ENCODE data around the gene ADRA2A.

Gene ADRA2A

DNA sequence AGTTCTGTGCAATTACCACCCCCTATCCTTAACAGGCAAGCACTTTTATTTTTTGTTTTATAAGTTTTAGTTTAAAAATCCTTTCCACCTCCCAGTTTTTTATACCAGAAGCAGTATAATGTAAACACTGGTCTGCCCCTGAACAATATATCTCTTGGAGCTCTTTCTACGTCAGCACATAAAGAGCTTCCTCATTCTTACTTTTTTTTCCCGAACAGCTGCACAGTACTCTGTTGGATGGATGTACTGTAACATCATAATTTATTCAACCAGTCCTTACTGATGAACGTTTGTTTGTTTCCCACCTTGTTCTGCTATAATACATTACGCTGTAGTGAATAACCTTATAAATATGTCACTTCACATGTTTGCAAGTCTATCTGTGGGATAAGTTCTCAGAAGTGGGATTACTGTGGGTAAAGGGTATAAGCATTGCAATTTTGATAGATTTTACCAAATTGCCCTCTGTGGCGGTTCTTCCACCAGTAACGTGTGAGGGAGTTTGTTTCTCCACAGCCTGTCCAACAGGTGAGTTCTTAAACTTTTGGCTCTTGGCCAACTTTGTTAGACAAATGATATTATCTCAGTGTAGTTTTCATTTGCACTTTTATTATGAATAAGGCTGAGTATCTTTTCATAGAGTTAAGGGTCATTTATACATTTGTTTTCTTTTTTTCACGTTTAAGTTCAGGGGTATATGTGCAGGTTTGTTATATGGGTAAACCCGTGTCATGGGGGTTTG lies 32.8 kb downstream of the ADRA2A start:
- in situ Hi-C loops (cut with HindIII; ENCODE audit: low sequenced_read_pairs): no loop called here

- in situ Hi-C loops (cut with HindIII; ENCODE audit: low sequenced_read_pairs): no loop called here
Observed at GRCh38 chr10:111110771-111111170, 33.9 kb downstream of the ADRA2A start.

- in situ Hi-C loops (cut with HindIII; ENCODE audit: low sequenced_read_pairs): no loop called here
Observed at GRCh38 chr10:111112333-111112732, 35.5 kb downstream of the ADRA2A start.

- in situ Hi-C loops (cut with HindIII; ENCODE audit: low sequenced_read_pairs): no loop called here
Observed at GRCh38 chr10:111113238-111113960, 36.6 kb downstream of the ADRA2A start.

GRCh38 chr10:111113961-111114757 lies 37.3 kb downstream of the ADRA2A start:
- in situ Hi-C loops (cut with HindIII; ENCODE audit: low sequenced_read_pairs): no loop called here

- in situ Hi-C loops (cut with HindIII; ENCODE audit: low sequenced_read_pairs): no loop called here
Observed at GRCh38 chr10:111114758-111115500, 38.1 kb downstream of the ADRA2A start.

DNA sequence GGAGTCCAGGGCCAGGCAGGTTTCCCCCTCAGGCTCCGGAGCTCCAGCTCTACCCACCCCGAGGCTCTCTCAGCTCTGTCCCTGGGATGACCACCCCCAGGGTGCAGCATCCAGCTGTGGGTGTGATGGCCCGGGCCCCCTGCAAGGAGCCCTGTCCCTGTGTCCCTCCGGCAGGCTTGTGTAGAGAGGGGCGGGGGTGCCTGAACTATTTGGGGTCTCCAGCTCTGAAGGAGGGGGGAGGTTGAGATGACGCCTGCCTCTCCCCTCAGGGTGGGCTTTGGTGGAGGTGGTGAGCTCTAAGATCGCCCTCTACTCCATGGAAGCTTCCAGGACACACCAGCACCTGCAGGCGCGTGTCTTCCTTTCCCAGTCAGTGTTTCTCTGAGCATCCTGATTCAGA lies 39.4 kb downstream of the ADRA2A start:
- in situ Hi-C loops (cut with HindIII; ENCODE audit: low sequenced_read_pairs): no loop called here

DNA sequence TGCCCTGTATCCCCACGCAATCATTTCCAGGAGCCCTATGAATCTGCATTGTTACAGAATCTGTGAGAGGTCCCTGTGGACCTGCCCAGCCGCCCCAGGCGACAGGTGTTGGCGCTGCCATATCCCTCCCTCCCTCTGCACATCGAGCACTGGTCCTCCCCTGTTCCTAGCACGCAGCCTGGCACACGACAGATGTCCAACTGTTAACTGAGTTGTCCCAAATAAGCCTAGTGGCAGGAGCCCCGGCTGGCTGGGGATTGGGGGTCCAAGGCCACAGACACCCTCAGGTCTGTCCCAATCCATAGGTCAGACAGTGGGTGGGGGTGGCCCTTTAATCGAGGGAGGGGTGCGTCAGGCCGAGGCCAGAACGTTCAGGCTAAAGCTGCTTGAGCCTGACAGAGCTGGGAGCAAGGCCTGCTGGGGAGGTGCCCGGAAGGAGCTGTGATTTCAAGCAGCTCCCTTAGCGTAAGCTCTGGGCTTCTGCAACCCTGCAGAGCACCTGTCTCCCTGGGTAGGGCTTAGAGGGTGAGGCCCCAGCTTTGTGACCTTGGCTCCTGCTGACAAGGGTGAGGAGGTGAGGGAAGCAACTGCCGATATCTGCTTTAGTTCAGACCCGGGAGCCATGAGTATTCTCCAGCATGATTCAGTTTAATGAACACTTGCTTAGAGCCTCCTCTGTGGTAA lies 40.1 kb downstream of the ADRA2A start:
- in situ Hi-C loops (cut with HindIII; ENCODE audit: low sequenced_read_pairs): no loop called here

DNA sequence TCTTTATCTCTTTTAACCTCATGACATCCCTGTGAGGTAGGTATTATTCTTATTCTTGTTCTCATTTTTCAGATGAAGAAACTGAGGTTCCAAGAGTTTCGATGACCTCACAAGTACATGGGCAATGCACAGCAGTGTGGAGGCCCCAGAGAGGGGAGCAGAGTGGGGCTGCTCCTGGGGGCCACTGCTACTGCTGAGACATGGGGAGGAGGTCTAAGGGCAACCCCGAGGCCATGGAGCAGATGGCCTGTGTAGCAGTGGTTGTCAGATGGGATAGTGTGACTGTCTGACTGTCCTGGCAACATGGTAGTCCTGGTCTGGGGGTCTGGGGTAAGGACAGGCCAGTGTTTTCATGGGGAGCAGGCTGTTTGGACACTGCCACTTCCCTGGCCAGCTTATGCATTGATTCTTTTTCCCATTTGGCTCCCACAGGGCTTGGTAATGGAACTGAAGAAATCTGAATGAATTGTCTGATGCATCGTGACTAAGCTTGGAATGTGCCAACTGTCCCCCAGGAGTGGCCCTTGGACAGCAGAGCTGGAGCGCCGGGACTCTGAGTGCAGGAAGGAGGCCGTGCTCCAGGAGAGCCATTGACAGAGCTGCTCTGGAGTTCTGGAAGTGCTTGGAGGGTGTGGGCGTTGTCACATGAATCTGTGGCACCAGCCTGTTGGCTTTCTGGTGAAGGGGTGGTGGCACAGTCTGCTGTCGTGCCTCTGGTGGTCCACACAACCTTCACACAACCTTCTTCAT lies 40.9 kb downstream of the ADRA2A start:
- in situ Hi-C loops (cut with HindIII; ENCODE audit: low sequenced_read_pairs): no loop called here

GRCh38 chr10:111118758-111119157 lies 41.9 kb downstream of the ADRA2A start:
- in situ Hi-C loops (cut with HindIII; ENCODE audit: low sequenced_read_pairs): no loop called here

DNA sequence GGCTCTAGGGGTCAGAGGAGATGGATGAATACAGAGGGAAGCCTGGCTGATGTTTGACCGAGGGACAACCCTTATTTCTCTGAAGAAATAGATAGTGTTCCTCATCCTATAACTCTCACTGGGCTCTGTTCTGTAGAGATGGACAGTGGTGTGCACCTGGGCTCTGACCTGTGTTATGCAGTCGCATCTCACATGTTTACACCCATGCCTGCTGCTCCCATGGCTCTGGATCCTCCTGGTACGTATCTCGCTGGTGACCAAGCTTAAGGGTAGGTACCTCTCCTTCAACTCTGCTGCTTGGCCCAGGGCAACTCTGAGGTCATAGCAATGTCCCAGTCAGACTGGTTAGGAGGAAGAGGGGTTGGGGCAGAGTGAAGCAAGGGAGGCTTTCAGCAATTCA lies 42.8 kb downstream of the ADRA2A start:
- in situ Hi-C loops (cut with HindIII; ENCODE audit: low sequenced_read_pairs): no loop called here

GRCh38 chr10:111122127-111122526 lies 45.3 kb downstream of the ADRA2A start:
- in situ Hi-C loops (cut with HindIII; ENCODE audit: low sequenced_read_pairs): no loop called here

DNA sequence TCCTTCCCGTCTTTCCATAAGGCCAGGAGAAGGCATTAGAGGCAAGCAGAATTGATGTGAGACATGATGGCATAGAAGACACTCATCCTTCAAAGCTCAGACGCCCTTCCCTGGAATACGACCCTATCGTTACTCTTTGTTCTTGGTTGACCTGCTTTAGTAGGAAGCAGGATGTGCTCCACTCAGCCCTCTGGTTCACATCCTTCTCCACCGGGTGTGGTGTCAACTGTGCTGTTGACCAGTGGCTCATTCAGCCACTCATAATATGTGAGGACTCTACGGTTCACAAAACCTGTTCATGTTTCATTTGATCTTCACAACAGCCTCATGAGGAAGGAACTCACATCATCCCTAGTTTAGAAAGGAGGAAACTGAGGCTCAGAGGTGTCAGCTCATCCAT lies 47.1 kb downstream of the ADRA2A start:
- in situ Hi-C loops (cut with HindIII; ENCODE audit: low sequenced_read_pairs): no loop called here

DNA sequence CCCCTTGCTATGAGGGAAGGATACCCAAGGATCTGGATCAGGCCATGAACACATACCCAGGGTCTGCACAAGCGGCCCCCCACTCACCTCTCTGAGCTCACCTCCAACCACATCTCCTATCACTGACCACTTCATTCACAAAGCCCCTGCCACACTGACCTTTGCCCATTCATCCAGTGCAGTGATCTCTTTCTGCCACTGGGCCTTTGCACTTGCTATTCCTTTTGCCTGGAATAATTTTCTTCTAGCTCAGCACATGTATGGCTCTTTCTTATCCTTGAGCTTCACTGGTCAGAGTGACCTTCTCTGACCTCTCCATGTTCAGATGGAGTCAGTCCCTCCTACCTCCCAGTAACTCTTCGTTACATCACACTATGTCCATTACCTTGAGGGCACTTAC lies 48.3 kb downstream of the ADRA2A start:
- in situ Hi-C loops (cut with HindIII; ENCODE audit: low sequenced_read_pairs): no loop called here

GRCh38 chr10:111126077-111126476 lies 49.2 kb downstream of the ADRA2A start:
- in situ Hi-C loops (cut with HindIII; ENCODE audit: low sequenced_read_pairs): no loop called here

GRCh38 chr10:111127081-111127848 lies 50.4 kb downstream of the ADRA2A start:
- in situ Hi-C loops (cut with HindIII; ENCODE audit: low sequenced_read_pairs): no loop called here

DNA sequence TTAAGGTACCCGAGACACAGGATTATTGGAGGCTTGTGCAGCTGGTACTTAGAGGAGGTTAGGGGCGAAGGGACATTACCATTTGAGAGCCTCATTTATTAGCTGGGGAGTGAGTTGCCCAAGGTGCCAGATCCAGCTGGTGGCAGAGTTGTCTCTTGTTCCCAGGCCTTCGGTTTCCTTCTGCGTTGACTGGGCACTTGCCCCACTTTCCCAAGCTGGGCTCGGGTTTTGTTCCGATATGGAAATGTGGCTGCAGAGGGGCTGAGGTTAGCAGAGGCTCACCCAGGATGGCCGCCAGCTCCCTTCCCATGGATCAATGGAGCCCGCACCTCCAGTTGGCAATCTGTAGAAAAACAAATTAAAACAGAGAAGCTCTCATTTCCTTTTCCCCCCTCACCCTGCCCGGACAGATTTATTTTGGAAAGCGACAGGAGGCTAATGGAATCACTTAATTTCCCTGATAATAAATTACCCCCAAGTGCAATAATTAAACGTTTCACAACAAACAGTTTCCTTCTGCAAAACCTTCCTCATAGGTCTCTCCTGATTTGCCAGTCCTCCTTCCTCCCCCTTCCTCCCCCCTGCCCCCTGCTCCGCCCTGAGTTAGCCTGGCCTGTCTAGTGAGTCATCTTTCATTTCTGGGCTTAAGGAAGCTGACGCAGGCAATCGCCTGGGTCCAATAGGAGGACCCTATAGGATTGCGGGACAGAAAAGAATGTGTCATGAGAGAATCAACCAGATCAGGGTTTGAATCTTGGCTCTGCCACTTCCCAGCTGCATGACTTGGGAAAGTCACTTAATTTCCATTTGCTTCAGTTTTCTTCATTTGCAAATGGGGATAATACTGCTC lies 51.7 kb downstream of the ADRA2A start:
- in situ Hi-C loops (cut with HindIII; ENCODE audit: low sequenced_read_pairs): no loop called here

DNA sequence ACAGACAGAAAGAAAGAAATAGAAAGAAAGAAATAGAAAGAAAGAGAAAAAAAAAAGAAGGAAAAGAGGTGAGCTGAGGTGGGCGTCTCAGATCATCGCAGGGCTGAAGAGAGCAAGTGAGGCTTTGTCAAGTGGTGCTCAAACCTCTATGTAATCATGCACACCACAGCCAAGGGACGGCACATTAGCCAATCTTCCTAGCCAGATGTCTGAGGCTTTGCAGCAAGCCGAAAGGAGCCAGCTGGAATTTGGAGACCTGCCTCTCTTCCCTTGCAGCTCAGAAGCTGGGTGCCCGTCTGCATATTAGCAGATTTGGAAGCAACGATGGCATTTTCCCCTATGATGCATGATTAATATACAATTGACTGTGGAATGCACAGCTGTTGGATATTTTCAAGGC lies 52.5 kb downstream of the ADRA2A start:
- in situ Hi-C loops (cut with HindIII; ENCODE audit: low sequenced_read_pairs): no loop called here
